Adrenal gland (tissue), 5 donors: Measurements from ENCODE around the gene BLTP2.

Experiments used
- CTCF ChIP-seq, 6 experiments: fragments of 450-650 bp in 4 of 6; fragments of 200-600 bp in 2 of 6; sonication (generic) in 1 of 6; IDR thresholded peaks; 1 replicate in 5 of 6; 2 replicates in 1 of 6; pipeline versions ENCODE4 v1.5.1 to v1.8.0; 2016 to 2021; ENCODE audit warnings: antibody characterized with exemption in 6 of 6, mild to moderate bottlenecking in 2 of 6, moderate library complexity in 1 of 6
- POLR2A ChIP-seq, 2 donors: fragments of 450-650 bp; IDR thresholded peaks; one replicate each; pipeline ENCODE4 v1.6.1; 2017; ENCODE audit warnings: antibody characterized with exemption in 2 of 2, mild to moderate bottlenecking in 2 of 2, moderate library complexity in 1 of 2
- donor health status: DM: no; HTN: no; CAD: no.

GRCh38 chr17:28686296-28686695 lies 41.3 kb upstream of the BLTP2 start:
- no peak for TF ChIP-seq CTCF (IDR thresholded peaks at IDR 0.05)
- TF ChIP-seq POLR2A (IDR thresholded peaks at IDR 0.05), result no peak
